Midbrain (tissue), 1 donor: ENCODE measurements around the gene GFRA1.

ENCODE experiments used
- DNase-seq: peaks from one replicate; lab custom pipeline; 2025; lab: John Stamatoyannopoulos, UW

The GFRA1 gene

GRCh38 chr10:116241085-116241484 lies 31.9 kb downstream of the GFRA1 start:
- DNase-seq = no peak

DNA sequence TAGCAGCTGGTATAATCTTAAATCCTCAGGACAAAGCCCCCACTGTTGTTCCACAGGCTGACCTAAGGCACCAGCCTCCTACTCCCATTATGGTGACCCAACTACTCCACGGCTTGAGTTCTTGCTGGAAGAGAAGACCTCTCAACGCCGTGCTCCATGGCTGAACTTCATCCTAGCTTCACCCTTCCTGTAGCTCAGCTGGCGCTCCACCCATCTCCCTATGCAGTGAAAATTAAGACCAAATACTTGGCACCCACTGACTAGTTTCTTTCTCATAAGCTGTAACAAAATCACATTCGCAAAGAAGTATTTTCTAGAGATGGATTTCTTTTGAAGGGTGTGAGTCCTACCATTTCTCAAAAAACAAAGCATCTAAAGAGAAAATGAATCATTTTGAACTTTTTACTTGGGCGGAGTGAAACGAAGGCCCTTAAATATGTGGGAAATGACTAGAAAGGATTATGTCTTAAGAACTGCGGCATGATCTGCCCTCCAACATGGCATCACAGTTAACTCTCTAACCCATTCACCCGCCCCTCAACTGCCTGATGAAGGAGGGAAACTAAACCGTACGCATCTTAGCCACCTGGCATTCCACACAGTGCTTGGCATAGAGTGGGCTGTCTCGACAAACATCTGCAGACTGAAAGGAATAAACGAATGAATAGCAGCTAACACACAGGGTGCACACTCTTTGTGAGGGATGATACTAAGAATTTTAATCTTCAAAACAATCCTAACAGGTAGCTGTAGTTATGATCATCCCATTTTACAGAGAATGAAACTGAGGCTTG lies 32.7 kb downstream of the GFRA1 start:
- DNase-seq = no peak

- DNase-seq = no peak
Observed at GRCh38 chr10:116239229-116239628, 33.8 kb downstream of the GFRA1 start.

- DNase-seq = no peak
Observed at GRCh38 chr10:116237970-116238369, 35.0 kb downstream of the GFRA1 start.

- no peak for DNase-seq
Observed at GRCh38 chr10:116237260-116237659, 35.7 kb downstream of the GFRA1 start.

DNA sequence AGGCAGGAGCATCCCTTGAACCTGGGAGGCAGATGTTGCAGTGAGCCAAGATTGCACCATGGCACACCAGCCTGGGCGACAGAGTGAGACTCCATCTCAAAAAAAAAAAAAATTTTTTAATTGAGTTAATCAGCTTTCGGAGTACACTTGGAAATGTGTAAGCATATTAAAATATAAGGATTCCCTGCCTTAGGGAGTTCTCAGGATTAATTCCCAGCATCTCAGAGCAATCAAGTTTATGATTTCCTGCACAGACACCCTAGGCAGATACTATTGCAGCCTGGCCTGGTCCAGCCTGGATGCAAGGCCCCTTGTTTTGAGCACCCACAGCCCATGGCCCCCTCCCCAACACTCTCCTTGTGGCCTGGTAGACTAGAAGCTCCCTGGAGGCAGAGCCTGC lies 39.8 kb downstream of the GFRA1 start:
- DNase-seq = no peak

DNA sequence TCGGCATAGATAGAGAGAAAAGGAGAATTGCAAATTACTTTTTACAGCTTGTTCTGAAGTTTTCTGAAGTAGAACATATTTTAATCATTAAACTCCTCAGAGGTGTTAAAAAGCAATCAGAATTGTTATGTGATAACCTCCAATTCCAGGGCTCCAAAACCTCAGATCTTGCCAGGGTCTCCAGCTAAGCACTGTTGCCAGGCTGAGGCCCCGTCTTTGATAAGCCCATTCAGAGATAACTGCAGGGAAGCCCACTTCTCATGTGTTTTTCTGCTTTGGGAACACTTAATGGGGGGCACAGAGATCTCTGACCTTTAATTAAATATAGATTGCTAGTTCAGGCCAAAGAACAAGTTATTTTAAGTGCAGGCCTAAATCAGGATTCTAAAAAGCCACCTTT lies 40.4 kb downstream of the GFRA1 start:
- no peak for DNase-seq

GRCh38 chr10:116226766-116227165 lies 46.2 kb downstream of the GFRA1 start:
- no peak for DNase-seq

GRCh38 chr10:116226053-116226452 lies 47.0 kb downstream of the GFRA1 start:
- DNase-seq = no peak

DNA sequence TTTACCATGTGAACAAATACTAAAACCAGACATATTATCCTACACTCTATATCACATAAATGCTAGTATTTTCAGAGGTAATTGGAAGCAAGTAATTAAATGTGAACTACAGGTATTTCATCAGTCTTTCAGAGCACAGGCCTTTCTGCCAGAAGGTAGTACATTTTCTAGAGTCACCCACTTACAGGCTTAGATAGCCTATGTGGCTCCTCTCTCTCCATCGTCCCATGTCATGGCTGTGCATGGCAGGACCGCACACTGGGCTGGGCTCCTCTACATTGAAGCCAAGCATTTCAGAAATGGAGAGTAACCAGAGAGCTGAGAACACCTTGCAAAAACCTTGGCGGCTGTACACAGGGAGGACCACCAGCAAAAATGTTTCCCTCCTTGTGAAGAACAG lies 49.7 kb downstream of the GFRA1 start:
- no peak for DNase-seq

DNA sequence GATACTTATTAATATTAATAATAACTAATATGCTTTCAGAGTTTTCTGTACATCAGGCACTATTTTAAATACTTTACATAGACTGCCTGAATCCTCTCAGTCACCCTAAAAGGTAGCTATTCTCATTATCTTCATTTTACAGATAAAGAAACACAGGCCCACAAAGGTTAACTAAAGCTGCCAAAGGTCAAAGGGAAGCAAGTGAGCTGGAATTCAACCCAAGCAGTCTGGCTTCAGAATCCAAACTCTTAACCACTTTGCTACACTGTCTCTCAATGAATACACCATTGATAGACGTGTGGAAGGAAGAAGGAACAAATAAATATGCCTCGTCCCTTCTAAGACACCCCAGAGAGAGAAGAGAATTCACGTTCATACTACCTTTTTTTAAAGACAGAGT lies 52.0 kb downstream of the GFRA1 start:
- no peak for DNase-seq

DNA sequence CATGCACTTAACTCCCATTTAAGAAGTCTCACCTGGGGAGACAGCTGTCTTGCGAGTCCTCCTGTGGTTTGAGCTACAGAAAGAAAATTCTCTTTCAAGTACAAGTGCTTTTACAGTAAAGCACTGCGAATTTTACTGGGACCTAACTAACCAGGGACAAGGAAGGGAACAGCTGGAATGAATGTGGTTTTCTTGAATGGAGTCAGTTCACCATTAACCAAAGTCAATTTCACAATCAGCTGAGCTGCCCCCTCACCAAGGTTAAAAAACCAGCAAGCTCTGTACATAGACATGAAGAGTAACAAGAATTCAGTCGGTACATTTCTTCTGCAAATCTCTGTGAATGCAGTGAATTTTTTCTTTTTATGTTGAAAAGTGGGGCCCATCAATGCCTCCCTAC lies 56.3 kb downstream of the GFRA1 start:
- DNase-seq = no peak

- no peak for DNase-seq
Observed at GRCh38 chr10:116215651-116216050, 57.4 kb downstream of the GFRA1 start.

DNA sequence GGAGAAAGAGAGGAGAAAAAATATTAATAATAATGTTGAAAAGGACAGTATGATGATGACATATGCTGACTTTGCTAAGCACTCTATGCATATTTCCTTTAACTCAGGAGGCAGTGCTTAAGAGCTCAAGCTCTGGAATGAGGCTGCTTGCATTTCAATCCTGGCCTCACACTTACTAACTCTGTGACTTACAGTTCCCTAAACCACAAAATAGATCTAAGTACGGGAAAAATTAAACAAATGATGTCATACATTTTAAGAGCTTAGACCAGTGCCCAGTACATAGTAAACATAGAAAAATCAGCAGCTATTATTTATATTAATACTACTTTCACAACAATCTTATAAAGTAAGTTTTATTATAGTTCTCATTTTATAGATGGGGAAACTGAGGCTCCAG lies 61.3 kb downstream of the GFRA1 start:
- DNase-seq = no peak

DNA sequence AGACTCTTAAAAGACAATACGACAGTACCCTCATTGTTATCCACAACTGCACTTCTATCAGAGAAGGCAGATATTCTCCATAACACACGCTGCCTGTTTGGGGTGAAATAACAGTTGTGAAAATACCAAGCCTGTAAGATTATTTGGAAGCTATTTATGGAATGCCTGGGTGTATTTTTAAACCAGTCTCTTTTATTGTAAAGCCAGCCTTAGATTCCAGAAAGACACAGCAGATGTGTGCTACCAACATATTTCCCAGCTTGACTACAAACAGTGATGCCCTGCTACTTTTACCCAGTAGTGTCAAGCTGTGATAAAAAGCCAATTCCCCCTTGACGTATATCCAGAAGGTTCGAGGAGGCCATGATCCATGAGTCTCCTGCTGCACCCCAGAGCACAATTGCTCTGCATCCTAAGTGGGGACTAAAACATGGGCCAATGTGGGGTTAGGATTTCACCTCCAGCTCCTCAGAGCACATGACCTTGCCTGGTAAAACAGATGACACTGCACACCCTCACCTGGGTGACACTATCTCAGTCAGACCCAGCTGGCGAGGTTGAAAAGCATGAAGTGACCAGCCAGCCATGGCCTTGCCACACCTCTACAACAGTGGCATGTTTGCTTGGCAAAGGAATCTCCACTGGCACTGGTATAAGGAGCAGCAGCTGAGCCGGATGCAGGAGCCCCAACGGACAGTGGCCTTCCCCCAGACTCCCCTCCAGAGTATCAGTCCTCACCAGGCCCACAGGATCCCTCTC lies 62.2 kb downstream of the GFRA1 start:
- no peak for DNase-seq

GRCh38 chr10:116209781-116210180 lies 63.2 kb downstream of the GFRA1 start:
- no peak for DNase-seq

- DNase-seq = no peak
Observed at GRCh38 chr10:116208956-116209567, 63.9 kb downstream of the GFRA1 start.

DNA sequence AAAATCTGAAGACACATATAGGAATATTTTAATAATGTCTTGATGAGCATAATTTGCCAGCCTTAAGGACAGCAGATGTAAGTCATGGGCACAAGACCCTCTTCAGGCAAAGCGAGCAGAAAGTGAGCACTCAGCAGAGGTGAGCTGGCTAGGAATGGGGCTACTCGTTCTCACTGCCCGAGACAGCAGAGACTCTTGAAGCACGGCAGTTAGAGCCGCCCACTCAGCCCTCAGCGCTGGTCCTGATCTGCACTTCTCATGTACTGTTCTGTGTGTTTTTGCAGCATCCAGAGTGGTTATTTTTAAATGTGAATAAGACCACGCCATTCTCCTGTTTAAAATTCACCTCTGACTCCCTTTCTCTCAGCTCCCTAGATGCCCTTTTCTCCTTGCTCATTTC lies 65.3 kb downstream of the GFRA1 start:
- no peak for DNase-seq

DNA sequence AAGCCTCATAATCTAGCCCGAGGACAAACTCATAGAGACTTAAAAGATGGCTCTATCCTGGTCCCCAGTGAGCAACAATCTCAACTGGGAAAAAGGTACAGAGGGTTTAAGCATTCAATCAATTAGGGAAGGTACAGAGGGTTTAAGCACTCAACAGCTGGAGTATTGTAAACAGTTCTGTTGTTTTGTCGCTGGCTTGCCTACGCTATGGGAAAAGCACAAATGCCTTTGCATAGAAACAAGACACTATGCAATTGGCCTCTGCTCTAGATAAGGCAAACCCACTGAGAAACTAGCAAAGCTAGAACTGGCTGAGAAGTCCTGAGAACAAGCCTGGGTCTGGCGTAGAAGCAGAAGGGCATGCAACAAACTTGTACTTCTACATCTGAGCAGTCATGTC lies 69.3 kb downstream of the GFRA1 start:
- no peak for DNase-seq

DNA sequence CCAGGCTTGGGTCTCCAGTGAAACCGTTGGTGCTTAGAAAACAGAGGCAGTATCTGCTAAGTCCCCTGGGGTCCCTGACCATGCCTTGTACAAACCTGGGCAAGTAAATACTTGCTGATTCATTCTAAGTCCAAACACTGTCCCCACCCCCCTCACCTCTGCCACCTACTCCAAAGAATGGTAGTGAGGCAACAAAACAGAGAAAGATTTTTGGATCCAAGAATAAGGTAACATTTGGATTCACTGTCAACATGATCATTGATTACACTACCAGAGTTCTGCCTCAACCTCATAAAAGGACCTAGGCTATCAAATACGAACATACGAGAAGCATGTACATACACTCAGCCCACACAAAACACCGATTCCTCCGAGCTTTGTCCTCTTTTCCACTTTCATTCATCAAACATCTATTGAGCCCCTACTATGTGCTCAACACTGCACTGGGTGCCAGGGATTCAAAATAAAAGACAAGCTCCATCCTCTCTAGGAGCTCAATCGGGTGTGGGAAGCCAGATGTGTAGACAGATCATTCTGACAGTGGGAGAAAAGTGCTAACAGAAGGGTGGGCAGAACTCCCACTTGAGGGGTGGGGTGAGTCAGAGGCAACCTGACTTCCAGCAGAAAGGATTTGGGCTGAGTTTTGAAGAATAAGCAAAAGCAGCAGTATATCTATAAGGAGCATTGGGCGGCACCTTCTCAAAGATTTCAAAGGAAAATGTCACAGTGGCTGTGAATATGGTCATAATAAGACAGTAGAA lies 71.2 kb downstream of the GFRA1 start:
- DNase-seq = no peak

- DNase-seq = no peak
Observed at GRCh38 chr10:116201011-116201410, 72.0 kb downstream of the GFRA1 start.

GRCh38 chr10:116198676-116199035 lies 74.3 kb downstream of the GFRA1 start:
- no peak for DNase-seq
